HG02678 (cell line): Measurements from ENCODE around the gene MELTF.
A peak's percentile ranks its signal among the peaks of the same experiment; 100 is the strongest.

Source experiments
- ATAC-seq: cut with Tn5 transposase; IDR thresholded peaks from one replicate; pipeline ENCODE4 v1.9.1; 2021; ENCODE audit warnings: mild to moderate bottlenecking, moderate library complexity; ENCODE audit not compliant: unreplicated experiment

The MELTF gene

DNA sequence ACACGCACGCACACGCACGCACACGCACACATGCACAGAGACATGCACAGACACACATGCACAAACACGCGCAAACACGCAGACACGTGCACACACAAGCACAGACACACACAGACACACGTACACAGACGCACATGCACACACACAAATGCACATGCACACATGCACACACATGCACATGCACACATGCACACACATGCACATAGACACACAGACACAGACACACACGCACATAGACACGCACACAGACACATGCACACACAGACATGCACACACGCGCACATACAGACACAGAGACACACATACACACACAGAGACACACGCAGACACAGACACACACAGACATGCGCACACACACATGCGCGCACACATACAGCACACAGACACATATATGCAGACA is 34.6 kb downstream of the MELTF start:
- no peak for ATAC-seq

DNA sequence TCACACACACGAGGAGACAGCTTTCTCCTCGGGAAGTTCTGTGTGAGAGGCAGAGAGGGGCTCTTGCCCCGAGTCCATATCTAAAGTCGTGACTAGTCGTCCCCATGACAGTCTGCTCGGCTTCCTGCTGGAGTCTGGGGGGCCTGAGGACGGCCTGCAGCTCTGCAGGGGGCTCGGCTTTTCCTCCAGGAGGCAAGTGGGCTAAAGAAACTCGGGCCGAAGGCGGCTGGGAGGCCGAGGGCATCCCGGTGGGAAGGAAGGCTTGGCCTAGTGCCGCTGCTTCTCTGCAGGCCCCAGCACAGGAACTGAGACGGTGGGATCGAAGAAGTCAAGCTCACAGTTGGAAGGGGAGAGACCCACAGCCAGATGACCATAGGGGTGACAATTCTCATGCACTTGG is 35.6 kb downstream of the MELTF start:
- ATAC-seq, result no peak

DNA sequence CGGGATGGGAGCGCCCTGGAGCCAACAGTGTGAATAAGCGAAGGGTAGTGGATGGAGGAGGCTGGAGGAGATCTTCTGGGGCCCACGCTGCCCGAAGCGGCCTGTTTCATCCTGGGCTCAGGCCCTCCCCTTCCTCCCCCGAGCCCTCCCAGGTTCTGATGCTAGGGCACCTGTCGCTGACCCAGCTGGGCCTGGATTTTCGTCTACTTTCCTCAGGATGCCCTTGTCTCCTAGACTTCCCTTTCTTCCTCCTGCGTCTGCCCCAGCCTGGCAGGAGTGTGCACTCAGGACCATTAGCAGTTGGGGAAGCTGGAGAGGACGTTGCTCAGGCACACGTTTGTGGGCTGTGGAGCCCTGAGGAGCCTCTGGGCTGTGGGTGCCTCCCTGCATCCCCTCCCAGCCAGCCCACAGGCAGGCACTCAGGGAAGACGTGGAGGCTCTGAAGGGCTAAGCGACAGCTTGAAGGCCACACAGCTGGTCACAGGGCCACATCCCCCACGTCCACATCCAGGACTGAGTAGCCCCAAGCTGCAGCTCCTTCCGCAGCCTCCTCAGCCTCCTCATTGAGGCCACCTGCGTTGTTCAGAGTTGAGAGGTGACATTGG is 37.1 kb downstream of the MELTF start:
- no peak for ATAC-seq

GRCh38 chr3:196991581-196992460 is 37.8 kb downstream of the MELTF start:
- ATAC-seq, result no peak

DNA sequence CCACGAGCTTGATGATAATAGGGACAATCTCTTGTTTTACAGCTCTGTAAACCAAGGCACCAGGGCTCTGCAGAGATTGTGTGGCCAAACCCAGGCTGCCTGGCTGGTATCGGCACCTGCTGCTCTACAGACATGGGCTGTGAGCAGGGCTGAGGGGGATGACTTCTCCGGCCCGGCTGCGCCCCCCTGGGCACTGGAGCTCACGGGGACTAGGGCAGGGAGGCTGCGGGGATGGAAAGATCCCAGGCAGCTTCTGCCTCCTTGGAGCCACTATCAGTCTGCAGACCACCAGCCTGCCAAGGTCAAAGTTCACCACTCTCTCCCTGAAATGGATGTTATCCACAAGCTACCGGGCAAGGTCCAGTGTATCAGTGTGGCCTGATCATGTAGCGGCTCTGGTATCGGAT is 39.0 kb downstream of the MELTF start:
- ATAC-seq, result no peak

GRCh38 chr3:196989721-196990262 is 39.8 kb downstream of the MELTF start:
- no peak for ATAC-seq

DNA sequence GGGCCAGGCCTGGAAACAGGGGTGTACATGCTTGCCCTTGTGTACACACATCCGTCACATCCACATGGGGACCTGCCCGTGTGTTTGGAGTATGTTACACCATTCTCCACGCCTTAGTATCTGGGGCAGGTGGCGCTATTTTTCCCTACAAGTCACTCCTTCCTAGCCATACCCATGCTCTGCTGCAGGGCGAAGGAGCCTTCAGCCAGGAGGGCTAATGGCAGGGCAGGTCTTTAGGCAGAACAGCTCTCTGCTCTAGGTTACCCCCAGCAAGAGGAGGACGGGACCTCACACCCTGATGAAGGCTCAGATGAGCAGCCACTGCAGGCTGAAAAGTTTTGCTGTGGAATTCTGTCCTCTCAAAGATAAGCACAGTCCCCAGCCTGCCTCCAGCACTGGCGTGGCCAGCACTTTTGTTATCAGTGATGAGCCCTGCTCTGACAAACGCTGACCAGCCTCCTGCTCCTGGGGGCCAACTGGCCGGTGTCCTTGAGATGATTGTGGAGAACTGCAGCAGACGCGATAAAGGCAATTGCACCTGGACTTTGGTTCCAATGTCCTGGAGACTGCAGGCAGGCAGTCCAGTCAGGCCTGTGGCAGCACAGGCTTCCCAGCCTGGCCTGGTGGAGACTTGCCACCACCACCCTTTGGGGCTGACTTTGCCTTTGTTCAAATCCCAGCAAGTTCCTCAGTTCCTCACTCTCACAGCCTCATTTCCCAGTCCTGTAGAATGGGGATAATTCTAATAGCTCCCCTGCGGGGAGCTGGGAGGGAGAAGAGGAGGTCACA is 41.2 kb downstream of the MELTF start:
- no peak for ATAC-seq

DNA sequence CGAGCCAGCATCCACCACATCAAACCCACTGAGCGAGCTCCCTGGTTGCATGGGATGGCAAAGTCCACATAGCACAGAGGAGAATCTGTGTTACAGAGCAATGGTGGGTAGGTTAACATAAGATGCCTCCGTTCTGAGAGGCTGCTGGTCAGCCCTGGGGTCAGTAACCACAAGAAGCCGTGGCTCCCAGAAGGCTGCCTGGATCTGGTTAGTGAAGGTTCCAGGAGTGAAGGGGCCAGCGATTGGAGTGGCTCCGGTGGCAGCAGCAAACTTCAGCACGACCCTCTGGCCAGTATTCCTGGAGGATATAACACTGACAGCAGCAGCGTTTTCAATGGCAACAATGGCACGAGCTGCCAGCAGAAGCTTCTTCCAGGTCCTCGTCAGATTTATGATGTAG is 42.6 kb downstream of the MELTF start:
- no peak for ATAC-seq

DNA sequence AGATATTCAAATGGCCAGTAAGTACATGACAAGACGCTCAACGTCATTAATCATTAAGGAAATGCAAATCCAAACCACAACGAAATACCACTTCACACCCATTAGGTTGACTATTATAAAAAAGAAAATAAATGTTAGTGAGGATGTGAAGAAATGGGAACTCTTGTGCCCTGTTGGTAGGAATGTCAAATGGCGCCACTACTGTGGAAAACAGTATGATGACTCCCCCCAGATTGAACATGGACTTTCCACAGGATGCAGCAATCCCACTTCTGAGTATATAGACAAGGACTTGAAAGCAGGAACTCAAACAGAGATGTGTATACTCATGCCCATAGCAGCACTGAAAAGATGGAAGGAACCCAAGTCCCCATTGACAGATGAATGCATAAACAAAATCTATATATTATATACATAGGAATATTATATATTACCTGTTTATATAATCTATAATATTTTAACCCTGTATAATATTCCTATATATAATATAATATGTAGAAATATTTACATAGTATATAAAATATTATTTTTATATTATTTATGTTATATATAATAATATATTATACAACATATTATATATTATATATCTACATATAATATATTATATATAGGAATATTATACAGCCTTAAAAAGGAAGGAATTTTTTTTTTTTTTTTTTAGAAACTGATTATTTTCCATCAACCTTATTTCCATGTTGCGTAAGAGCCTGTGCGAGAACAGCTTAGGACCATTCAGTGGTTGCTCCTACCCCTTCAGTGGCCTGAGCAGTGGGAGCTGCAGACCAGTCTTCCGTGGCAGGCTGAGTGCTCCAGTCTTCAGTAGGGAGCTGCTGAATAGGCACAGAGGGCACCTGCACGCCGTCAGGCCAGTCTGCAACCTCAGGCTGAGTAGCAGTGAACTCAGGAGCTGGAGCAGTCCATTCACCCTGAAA is 43.4 kb downstream of the MELTF start:
- no peak for ATAC-seq

DNA sequence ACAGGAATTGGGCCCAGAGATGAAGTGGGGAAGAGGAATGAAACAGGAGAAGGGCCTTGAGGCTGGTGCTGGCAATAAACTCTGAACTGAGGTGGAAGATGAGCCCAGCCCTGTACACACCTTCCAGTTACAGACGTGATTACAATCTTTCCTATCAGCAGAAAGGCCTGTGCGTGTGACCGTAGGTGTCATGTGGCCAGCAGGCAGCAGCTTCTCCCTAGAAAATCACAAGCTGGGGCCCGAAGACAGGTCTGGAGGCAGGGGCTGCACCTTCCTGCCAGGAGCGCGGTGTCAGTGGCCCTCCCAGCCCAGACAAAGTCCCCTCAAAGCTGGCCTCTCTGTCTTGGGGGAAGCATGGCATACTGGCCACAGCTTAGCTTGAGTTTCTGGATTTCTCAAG is 44.3 kb downstream of the MELTF start:
- ATAC-seq, result no peak

DNA sequence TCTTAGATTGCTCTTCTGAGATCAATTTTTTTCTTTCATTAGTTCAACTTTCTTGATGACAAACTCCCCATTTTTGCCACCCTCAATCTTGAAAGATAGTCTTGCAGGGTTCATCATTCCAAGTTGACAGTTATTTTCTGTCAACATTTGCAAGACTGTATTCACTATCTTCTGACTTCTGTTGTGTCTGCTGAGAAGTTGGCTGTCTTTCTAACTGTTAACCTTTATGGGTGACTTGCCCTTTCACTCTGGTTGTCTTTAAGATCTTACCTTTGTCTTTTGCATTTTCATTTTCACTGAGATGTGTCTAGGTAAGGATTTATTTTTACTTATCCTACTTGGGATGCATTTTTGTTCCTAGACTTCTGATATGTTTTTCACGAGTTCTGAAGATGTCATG is 46.4 kb downstream of the MELTF start:
- ATAC-seq, result no peak

- no peak for ATAC-seq
Measured at GRCh38 chr3:196981657-196982056, 48.0 kb downstream of the MELTF start.

DNA sequence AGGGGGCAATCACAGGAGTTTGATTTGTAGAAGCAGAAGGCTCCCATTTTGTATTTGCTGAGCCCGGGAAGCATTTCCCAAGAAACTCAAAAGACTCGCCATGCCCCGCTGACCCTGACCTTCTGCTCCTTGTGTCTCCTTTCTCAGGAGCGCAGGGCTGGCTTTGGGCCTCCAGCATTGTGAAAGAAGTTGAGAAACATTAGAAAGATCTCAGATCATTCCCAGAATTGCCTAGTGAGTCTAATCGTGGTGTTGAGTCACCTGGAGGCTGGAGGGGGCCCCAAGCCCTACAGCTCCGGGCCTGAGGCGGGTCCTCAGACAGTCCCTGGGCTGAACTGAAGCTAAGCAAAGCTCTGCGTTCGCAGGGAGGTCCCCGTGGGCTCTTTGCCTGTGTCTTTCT is 50.1 kb downstream of the MELTF start:
- no peak for ATAC-seq

DNA sequence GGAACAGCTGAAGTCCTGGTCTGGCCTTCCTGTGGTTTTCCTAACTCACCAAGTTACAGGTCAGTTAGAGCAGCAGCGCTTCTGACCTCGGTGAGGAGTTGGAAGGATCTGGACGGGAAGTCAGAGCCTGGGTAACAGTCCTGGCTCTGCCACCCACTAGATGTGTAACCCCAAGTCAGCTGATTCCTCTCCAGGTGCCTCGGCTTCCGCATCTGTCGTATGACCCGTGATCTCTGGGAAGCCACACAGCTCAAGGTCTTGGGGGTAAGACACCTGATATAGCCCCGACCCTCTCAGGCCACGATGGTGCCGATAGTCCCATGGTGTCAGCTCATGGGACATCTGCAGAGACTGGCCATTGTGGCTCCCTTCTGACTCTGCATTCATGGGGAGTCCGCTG is 52.7 kb downstream of the MELTF start:
- no peak for ATAC-seq

DNA sequence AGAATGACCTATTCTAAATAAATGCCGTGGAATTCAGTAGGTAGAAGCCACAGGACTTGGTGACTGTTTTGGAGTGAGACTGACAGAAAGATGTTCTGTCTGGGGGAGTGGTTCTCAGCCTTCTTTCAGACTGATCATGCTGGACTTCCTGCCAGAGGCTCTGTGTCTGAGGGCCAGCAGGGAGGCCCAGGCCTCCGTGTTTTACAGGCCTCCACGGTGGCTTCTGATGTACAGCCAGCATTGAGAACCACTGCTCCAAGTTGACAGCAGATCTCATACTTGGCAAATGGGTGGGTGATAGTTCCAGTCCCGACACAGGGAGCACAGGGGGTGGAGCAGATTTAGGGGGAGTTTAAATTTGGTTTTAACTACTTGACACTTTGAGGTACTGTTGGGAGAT is 54.3 kb downstream of the MELTF start:
- no peak for ATAC-seq

DNA sequence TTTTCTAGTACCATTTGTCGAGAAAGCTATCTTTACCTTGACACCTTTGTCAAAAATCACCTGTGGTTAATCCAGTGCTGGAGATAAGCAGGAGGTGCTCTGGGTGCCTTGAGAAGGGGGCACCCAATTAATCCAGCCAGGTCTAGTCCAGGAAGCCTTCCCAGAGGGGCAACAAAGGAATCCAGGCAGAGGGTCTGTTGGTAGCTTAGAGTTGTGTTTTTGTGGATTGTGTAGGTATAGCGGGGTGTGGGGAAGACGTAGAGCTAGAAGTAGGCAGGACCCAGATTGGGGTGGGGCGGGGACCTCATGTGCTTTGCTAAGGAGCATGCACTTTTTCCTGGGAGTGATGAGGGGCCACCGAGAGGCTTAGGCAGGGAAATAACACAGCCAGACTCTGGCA is 55.0 kb downstream of the MELTF start:
- no peak for ATAC-seq

- no peak for ATAC-seq
Measured at GRCh38 chr3:196971094-196971698, 58.4 kb downstream of the MELTF start.

- no peak for ATAC-seq
Measured at GRCh38 chr3:196970547-196971093, 59.0 kb downstream of the MELTF start.

DNA sequence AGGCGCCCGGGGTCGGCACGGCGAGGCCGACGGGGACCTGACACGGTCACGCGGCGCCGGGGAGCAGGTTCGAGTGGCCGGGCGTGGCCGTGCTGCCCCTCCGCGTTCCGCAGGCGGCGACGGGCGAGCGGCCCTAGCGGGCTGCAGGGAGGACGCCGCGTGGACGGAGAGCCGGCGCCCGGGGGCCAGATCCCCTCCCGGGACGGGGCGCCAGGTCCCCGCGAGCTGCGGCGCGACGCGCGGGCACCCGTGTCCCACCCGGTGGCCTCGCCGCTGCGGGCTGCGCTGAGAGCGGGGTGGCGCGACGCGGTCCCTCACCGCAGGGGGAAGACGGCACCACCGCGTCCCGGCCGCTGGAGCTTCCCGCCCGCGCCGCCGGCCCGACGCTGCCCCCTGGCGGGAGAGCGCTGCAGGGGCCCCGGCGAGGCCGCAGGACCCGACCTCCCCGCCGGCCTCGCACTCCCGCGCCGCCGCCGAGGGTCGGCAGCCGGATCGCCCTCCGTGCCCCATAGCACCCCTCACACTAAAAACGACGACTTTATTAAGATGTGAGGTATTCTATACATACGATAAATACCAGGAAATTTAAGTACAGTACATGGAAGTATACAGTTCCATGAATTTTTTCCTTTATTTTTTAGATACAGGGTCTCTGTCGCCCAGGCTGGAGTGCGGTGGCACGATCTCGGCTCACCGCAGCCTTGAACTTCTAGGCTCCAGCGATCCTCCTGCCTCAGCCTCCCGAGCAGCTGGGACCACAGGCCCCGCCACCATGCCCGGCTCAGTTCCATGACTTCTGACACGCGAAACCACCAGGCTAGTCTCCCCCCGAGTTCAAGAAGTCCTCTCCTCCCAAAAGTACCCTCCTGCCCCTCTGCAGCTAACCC is 59.7 kb downstream of the MELTF start:
- ATAC-seq, result peak; percentile 53
